Sigmoid colon (tissue), 7 donors: ENCODE results near the gene SBK3. TPM values are rescaled to one million over a fixed set of nuclear protein-coding genes. Genes with fewer than 3 reads are reported as not detected.

Experiments
- DNase-seq: peaks from one replicate; pipeline ENCODE4 v3.0.0-alpha.2; 2019
- H3K27ac ChIP-seq, 4 donors: fragments of 200-600 bp; sonication (generic); one replicate each; pipeline ENCODE4 v1.5.1; 2016 to 2019; ENCODE audit warnings: mild to moderate bottlenecking in 1 of 4
- H3K27me3 ChIP-seq, 3 donors: fragments of 200-600 bp; sonication (generic); one replicate each; pipeline ENCODE4 v1.5.1; 2019; ENCODE audit warnings: mild to moderate bottlenecking in 1 of 3
- H3K36me3 ChIP-seq, 4 donors: fragments of 200-600 bp; sonication (generic); one replicate each; pipeline ENCODE4 v1.5.1; 2016 to 2019
- H3K4me1 ChIP-seq, 4 donors: fragments of 200-600 bp; sonication (generic); one replicate each; pipeline ENCODE4 v1.5.1; 2017 to 2019
- H3K4me3 ChIP-seq, 4 donors: fragments of 200-600 bp; sonication (generic); one replicate each; pipeline ENCODE4 v1.5.1; 2017 to 2019; ENCODE audit warnings: mild to moderate bottlenecking in 2 of 4, moderate library complexity in 1 of 4
- H3K9me3 ChIP-seq, 4 donors: fragments of 200-600 bp in 3 of 4; sonication (generic) in 3 of 4; one replicate each; pipeline versions ENCODE4 v1.5.1 to v1.6.1; 2013 to 2019
- EP300 ChIP-seq, 4 donors: sonication (generic); formaldehyde crosslinking; IDR thresholded peaks; one replicate each; pipeline ENCODE4 v1.6.1; 2017; ENCODE audit warnings: antibody characterized with exemption in 4 of 4
- POLR2A ChIP-seq, 2 donors: fragments of 450-650 bp; IDR thresholded peaks; one replicate each; pipeline ENCODE4 v1.6.1; 2016; ENCODE audit warnings: antibody characterized with exemption in 2 of 2, mild to moderate bottlenecking in 2 of 2, moderate library complexity in 2 of 2
- POLR2AphosphoS5 ChIP-seq, 4 donors: sonication (generic); formaldehyde crosslinking; IDR thresholded peaks; one replicate each; pipeline ENCODE4 v1.6.1; 2017; ENCODE audit warnings: antibody characterized with exemption in 4 of 4
- WGBS, 2 donors: extraction: QIAGEN DNeasy Blood & Tissue Kit; methylation state at CpG; one replicate each; pipeline ENCODE4 v1.1.7; 2013; 5-methylcytosine and 5-hydroxymethylcytosine counted together
- intact Hi-C: fragments of 100-400 bp; cut with DNase I; formaldehyde crosslinking; loops from one replicate; pipeline ENCODE4 v1.15.1; 2023
- polyA plus RNA-seq, 3 donors: library from polyadenylated mRNA; stranded (reverse); fragments of 200-250 nt; gene quantifications; one replicate each; pipeline ENCODE4 v1.2.3, GENCODE V29; 2013
- total RNA-seq, 4 donors: library from RNA; depleted of rRNA; stranded (reverse); fragments of >200 nt; gene quantifications; one replicate each; pipeline ENCODE4 v1.1.0, GENCODE V29; 2016
- TF ChIP-seq, protein P1 (sequence below), 4 experiments: fragments of 450-650 bp in 3 of 4; fragments of 200-600 bp in 1 of 4; IDR thresholded peaks; one replicate each; pipeline ENCODE4 v1.5.1; 2016 to 2019; ENCODE audit warnings: antibody characterized with exemption in 4 of 4, mild to moderate bottlenecking in 3 of 4, moderate library complexity in 2 of 4
- donor health status: healthy with polysubstance abuse.
- donor health status: Bipolar disorder and iron deficiency.
- donor health status: healthy.

Gene SBK3
- total and polyA plus RNA-seq, 7 donors: 0.23 to 0.36 TPM; not detected in 5

DNA sequence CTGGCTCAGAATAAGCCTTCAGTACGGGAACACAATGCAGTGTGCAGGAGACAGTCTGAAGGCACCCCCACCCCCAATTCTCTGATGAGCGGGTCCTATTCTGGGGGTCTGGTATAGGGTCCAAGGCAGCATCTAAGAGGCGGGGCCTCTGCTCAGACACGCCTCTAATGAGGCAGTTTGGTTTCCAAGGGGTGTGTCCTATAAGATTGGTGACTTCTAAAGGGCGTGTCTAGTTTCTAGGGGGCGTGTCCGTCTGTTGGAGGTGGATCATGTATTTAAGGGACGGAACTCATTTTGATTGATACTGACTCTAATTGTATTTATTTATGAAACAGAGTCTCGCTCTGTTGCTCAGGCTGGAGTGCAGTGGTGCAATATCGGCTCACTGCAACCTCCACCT, 45.3 kb upstream of the SBK3 start:
- no peak for DNase-seq
- Histone ChIP-seq H3K27me3 (no peaks in the 10 kb centered on the region), H3K27ac (no peak overlapping the region), H3K9me3 (no peaks in the 10 kb centered on the region), H3K4me3 (no peak overlapping the region), H3K4me1 (peaks cover 0 to 23% (median 22%) of the 10 kb centered on the region in 4 donors), H3K36me3 (peaks cover 0 to 25% (median 0%) of the 10 kb centered on the region in 4 donors)
- WGBS, 2 donors: 46 to 83% methylated on average over 10 of the region's 10 CpGs
- intact Hi-C loops: no loop called here
- TF ChIP-seq EP300 (IDR thresholded peaks at IDR 0.05) (no peak), POLR2A (IDR thresholded peaks at IDR 0.05) (no peak), POLR2AphosphoS5 (IDR thresholded peaks at IDR 0.05) (no peak)
- TF ChIP-seq, protein P1, sequence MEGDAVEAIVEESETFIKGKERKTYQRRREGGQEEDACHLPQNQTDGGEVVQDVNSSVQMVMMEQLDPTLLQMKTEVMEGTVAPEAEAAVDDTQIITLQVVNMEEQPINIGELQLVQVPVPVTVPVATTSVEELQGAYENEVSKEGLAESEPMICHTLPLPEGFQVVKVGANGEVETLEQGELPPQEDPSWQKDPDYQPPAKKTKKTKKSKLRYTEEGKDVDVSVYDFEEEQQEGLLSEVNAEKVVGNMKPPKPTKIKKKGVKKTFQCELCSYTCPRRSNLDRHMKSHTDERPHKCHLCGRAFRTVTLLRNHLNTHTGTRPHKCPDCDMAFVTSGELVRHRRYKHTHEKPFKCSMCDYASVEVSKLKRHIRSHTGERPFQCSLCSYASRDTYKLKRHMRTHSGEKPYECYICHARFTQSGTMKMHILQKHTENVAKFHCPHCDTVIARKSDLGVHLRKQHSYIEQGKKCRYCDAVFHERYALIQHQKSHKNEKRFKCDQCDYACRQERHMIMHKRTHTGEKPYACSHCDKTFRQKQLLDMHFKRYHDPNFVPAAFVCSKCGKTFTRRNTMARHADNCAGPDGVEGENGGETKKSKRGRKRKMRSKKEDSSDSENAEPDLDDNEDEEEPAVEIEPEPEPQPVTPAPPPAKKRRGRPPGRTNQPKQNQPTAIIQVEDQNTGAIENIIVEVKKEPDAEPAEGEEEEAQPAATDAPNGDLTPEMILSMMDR (IDR thresholded peaks at IDR 0.05): no peak

DNA sequence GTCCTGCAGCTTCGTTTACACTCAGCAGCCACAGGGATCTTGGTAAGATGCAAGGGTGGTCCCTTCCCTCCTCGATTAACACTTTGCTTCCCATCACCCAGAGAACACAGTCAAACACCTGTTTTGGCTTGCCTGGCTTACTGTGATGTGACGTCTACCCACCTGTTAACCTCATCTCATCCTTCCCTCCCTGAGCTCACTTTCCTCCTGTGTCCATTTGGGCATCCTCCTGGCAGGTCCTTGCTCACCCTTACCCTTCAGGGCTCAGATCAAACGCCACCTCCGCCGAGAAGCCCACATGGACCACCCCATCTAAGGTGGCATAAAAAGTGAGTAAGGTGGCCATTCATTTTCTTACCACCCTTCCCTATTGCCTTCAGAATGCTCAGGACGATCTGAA, 44.8 kb upstream of the SBK3 start:
- Histone ChIP-seq H3K27ac (no peak overlapping the region), H3K36me3 (peaks cover 0 to 20% (median 0%) of the 10 kb centered on the region in 4 donors), H3K27me3 (no peaks in the 10 kb centered on the region), H3K4me1 (peaks cover 0 to 28% (median 26%) of the 10 kb centered on the region in 4 donors), H3K4me3 (no peak overlapping the region), H3K9me3 (no peaks in the 10 kb centered on the region)
- intact Hi-C loops: no loop called here
- DNase-seq: no peak
- TF ChIP-seq, protein P1 (IDR thresholded peaks at IDR 0.05): no peak
- TF ChIP-seq EP300 (IDR thresholded peaks at IDR 0.05): no peak
- 61 to 69% methylated on average over 7 of the region's 7 CpGs for WGBS, 2 donors

DNA sequence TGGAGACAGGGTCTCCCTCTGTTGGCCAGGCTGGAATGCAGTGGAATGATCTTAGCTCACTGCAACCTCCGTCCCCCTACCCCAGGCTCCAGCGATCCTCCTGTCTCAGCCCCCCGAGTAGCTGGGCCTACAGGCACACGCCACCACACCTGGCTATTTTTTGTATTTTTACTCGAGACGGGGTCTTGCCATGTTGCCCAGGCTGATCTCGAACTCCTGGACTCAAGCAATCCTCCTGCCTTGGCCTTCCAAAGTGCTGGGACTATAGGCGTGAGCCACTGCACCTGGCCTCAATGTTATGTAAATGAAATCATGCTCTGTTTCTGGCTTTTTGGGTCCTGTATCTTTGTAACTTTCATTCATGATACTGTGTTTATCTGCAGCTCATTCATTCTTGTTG, 43.4 kb upstream of the SBK3 start:
- Histone ChIP-seq H3K36me3 (peaks cover 0 to 16% (median 0%) of the 10 kb centered on the region in 4 donors), H3K27ac (no peak overlapping the region), H3K4me3 (no peak overlapping the region), H3K4me1 (peaks cover 0 to 28% (median 26%) of the 10 kb centered on the region in 4 donors), H3K27me3 (no peaks in the 10 kb centered on the region), H3K9me3 (no peaks in the 10 kb centered on the region)
- intact Hi-C loops: no loop called here
- 91 to 92% methylated on average over 8 of the region's 8 CpGs for WGBS, 2 donors
- DNase-seq: no peak
- TF ChIP-seq EP300 (IDR thresholded peaks at IDR 0.05) (no peak), POLR2A (IDR thresholded peaks at IDR 0.05) (no peak), POLR2AphosphoS5 (IDR thresholded peaks at IDR 0.05) (no peak)
- TF ChIP-seq, protein P1 (IDR thresholded peaks at IDR 0.05): no peak

DNA sequence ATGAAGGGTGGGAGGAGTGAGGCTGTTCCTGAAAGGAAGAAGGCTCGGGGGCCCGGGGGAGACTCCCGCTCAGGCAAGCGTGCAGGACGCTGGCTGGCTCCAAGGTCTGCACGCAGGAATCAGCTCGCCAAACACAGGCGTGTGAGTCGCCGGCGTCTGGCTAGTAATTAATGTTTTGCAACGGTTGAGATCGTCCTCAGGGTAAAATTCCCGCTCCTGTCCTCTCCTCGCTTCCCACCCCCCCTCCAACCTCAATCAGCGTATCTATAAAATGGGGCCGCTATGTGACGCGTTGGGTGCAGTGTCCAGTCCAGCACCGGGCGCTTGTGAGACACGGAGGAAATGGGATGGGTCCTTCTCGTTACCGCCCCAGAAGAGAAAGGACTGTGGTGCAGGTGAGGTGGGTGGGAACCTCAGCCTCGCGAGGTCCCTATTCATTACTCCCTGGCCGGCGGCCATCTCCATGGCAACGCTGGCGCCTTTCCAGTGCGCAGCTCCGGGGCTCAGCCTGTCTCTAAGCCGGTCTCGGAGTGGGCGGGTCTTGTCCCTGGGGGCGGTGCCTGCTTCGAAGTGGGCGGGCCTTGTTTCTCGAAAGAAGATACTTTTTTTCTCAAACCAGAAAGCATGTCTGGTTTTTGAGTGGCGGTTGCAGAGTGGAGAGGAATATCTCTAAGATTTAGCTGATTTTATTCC, 41.8 kb upstream of the SBK3 start:
- Histone ChIP-seq H3K4me1 (peaks cover 0 to 31% (median 27%) of the 10 kb centered on the region in 4 donors), H3K27ac (peak overlapping the region in 3 of 4 donors; percentile 1 to 32 (median 3)), H3K27me3 (no peaks in the 10 kb centered on the region), H3K9me3 (no peaks in the 10 kb centered on the region), H3K36me3 (peaks cover 0 to 8% (median 0%) of the 10 kb centered on the region in 4 donors), H3K4me3 (peak overlapping the region in 3 of 4 donors; percentile 25 to 42 (median 41))
- TF ChIP-seq POLR2AphosphoS5 (IDR thresholded peaks at IDR 0.05): peak in 2 of 4 donors; percentile 19 to 26
- TF ChIP-seq, protein P1 (IDR thresholded peaks at IDR 0.05): no peak
- peak; percentile 96 for DNase-seq
- intact Hi-C loops: no loop called here
- WGBS, 2 donors: 1% methylated on average over 40 of the region's 40 CpGs
